Left ventricle myocardium inferior (tissue), 1 donor: ENCODE data around the gene COMMD7. TPM values are rescaled to one million over a fixed set of nuclear protein-coding genes. Genes with fewer than 3 reads are reported as not detected.

Experiments
- DNase-seq: peaks from one replicate; pipeline ENCODE4 v3.0.0-alpha.2; 2020
- H3K27ac ChIP-seq: fragments of 200-600 bp; replicated peaks from 2 replicates; pipeline ENCODE4 v1.8.0; 2021
- H3K27me3 ChIP-seq: fragments of 200-600 bp; 2 replicates; pipeline ENCODE4 v1.8.0; 2021; ENCODE audit warnings: low read depth
- H3K36me3 ChIP-seq: fragments of 200-600 bp; 2 replicates; pipeline ENCODE4 v1.8.0; 2021
- H3K4me1 ChIP-seq: fragments of 200-600 bp; 2 replicates; pipeline ENCODE4 v1.8.0; 2021
- H3K4me3 ChIP-seq: fragments of 200-600 bp; 2 replicates; pipeline ENCODE4 v1.8.0; 2021; ENCODE audit warnings: mild to moderate bottlenecking, moderate library complexity
- H3K9me3 ChIP-seq: fragments of 200-600 bp; replicated peaks from 2 replicates; pipeline ENCODE4 v1.8.0; 2021
- intact Hi-C: fragments of 100-400 bp; cut with micrococcal nuclease; formaldehyde crosslinking; loops from one replicate; pipeline ENCODE4 v1.11.0; 2022
- total RNA-seq: library from RNA; stranded (reverse); fragmentation: NEBNext Ultra II Directional; extraction: Animal tissue kit (Norgen Biotek cat#: 25700); gene quantifications from one replicate; pipeline ENCODE4 v1.2.1, GENCODE V29; 2021
- TF ChIP-seq, protein P1 (sequence below): fragments of 200-600 bp; IDR thresholded peaks from 2 replicates; pipeline ENCODE4 v1.8.0; 2021; ENCODE audit warnings: antibody characterized with exemption, mild to moderate bottlenecking, borderline replicate concordance
- donor health status: DM: no; HTN: yes; CAD: no; lungs with severe emphysema.

COMMD7 gene
- total RNA-seq, 1 donor from 2014 or later: 47.2 TPM

DNA sequence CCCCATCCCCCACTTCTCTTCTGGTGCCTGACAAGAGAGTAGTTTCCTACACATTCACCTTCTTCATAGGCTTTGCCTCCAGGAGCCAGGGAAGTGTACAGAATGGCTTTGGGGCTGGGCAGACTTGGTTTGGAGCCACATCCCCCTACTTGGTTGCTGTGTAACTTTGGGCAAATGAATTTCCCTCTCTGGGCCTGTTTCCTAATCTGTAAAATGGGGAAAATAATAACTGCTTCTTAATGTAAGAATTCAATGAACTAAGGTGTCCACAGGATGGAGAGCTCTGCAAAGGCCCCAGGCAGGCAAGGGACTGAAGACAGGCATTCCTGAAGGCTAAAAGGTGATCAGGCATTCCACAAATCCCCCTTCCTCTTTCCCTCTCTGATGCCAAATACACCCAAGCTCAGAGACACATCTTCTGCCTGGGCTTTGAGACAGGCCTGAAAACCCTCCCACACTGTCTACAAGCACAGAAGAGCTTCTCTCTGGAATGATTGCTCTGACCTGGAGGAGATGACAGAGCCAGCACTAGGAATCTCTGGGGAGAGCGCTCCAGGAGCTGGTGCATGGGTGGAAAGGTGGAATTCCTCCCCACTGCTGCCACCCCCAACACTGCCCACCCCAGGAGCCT lies 62.6 kb downstream of the COMMD7 start:
- intact Hi-C loops: no loop called here
- Histone ChIP-seq H3K27me3 (no peaks in the 10 kb centered on the region), H3K36me3 (no peaks in the 10 kb centered on the region), H3K9me3 (no peaks in the 10 kb centered on the region), H3K4me1 (no peaks in the 10 kb centered on the region), H3K27ac (no peak overlapping the region), H3K4me3 (no peak overlapping the region)
- DNase-seq: no peak
- TF ChIP-seq, protein P1, sequence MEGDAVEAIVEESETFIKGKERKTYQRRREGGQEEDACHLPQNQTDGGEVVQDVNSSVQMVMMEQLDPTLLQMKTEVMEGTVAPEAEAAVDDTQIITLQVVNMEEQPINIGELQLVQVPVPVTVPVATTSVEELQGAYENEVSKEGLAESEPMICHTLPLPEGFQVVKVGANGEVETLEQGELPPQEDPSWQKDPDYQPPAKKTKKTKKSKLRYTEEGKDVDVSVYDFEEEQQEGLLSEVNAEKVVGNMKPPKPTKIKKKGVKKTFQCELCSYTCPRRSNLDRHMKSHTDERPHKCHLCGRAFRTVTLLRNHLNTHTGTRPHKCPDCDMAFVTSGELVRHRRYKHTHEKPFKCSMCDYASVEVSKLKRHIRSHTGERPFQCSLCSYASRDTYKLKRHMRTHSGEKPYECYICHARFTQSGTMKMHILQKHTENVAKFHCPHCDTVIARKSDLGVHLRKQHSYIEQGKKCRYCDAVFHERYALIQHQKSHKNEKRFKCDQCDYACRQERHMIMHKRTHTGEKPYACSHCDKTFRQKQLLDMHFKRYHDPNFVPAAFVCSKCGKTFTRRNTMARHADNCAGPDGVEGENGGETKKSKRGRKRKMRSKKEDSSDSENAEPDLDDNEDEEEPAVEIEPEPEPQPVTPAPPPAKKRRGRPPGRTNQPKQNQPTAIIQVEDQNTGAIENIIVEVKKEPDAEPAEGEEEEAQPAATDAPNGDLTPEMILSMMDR: no peak

DNA sequence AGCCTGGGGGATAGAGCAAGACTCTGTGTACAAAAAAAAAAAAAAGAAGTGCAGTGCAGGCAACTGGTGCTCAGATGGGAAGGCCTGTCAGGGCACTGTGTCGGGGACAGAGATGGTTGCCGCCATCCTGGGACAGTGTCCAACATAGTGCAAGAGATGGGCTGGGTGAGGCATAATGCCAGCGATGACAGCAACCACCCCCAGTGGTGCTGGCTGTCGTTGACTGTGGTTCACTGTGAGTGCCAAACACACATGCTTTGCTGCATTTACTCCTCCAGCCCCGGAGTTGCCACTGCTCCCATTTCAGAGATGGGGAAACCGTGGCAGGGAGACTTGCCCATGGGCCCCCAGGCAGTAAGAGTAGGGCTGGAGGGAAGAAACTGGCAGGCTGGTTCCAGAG lies 64.3 kb downstream of the COMMD7 start:
- no peak overlapping the region for H3K27ac ChIP-seq
- no peaks in the 10 kb centered on the region for H3K9me3 ChIP-seq
- intact Hi-C loops: no loop called here
- H3K4me3 ChIP-seq: no peak overlapping the region
- TF ChIP-seq, protein P1: no peak
- no peaks in the 10 kb centered on the region for H3K4me1 ChIP-seq
- no peaks in the 10 kb centered on the region for H3K36me3 ChIP-seq
- no peaks in the 10 kb centered on the region for H3K27me3 ChIP-seq
- DNase-seq: peak; percentile 56

DNA sequence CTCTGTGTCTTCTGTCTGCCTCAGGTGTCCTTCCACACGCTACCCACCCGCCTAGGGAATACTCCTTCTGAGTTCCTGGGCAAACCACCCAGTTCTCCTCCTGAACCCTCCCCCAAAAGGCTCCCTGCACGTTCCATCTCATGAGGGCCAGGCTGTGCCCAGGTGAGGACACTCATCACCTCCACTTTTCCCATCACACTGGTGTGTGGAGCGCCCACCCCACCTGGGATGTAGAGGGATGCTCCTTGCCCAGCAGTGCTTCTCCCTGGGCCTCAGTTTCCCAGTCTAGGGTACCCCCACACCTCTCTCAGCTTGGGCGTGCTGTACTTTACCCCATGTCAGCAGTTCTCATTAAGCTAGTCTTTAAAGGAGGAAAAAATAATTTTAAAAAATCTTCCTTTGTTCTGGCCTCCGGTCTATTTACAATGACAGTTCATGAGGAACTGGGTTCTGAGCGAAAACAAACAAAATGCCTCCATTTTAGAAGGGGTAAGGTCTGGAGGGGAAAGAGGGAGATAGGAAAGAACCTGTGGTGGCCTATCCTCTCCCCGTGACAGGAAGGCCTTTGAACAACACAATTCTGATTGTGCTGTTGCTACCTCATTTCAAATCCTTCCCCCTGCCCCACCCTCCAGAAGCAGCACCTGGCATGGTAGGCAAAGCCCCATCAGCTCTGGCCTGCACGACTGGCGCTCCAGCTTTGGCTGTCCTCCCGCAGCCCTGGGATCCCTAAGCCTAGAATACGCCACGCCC lies 67.9 kb downstream of the COMMD7 start:
- H3K27ac ChIP-seq: no peak overlapping the region
- no peak overlapping the region for H3K4me3 ChIP-seq
- H3K9me3 ChIP-seq: no peaks in the 10 kb centered on the region
- no peak for DNase-seq
- TF ChIP-seq, protein P1: no peak
- no peaks in the 10 kb centered on the region for H3K27me3 ChIP-seq
- H3K4me1 ChIP-seq: no peaks in the 10 kb centered on the region
- H3K36me3 ChIP-seq: no peaks in the 10 kb centered on the region
- intact Hi-C loops: no loop called here

DNA sequence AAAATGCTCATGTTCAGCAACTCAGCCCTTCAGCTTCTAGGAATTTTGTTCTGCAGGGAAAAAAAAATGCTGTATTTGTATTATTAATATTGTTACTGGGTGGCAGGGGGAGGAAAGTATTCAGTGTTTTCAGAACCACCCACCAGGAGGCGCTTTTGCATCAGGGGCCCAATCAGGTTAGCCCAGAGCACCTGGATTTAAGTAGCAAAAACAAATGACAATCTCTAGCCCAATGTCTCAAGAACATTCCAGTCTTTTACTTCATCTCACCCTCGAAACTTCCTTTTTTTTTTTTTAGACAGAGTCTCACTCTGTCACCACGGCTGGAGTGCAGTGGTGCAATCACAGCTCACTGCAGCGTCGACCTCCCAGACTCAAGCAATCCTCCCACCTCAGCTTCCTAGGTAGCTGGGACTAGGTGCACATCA lies 68.9 kb downstream of the COMMD7 start:
- DNase-seq: no peak
- Histone ChIP-seq H3K27me3 (no peaks in the 10 kb centered on the region), H3K4me3 (no peak overlapping the region), H3K27ac (no peak overlapping the region), H3K9me3 (no peaks in the 10 kb centered on the region), H3K4me1 (no peaks in the 10 kb centered on the region), H3K36me3 (no peaks in the 10 kb centered on the region)
- intact Hi-C loops: loop anchor here (5.0 kb wide), 1 partner anchor 103 kb away; no protein-coding TSS in a partner anchor
- TF ChIP-seq, protein P1: peak; percentile 73

DNA sequence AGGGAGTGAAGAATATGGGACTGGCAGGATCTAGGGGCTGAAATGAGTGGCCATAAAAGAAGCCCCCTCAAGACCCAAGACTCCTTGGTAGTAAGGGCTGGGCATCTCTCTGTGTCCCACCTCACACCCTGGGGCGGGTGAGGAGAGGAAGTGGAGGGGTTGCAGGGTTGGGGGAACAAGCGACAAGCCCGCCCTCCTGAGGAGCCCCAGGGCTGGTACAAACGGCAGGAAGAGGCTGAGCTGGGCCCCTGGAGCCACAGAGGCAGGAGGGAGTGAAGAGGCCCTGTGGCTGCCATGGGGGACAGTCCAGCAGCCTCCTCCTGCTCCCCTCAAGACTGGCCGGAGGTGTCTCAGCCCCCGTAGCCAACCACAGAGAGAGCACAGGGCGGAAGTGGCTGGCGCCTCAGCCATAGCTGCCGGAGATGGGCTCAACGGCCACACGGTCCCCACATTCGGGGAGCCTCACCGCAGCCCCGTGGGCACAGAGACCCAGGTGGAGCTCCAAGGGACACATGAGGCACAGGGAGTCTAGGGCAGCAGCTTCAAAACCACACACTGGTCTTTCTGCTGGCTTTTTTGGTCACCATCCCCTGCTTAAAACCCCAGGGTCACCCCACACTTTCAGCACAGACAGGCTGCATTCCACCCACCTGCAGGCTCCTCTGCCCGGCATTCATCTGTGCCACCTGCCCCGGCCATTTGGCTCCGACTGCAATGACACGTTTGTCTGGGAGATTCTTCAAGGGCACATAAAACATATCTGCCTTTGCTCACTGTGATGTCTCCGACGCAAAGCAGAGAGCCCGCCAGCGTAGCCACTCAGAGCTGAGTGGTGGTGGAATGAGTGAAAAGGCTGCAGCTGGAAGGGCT lies 70.0 kb downstream of the COMMD7 start:
- no peak for DNase-seq
- Histone ChIP-seq H3K27me3 (no peaks in the 10 kb centered on the region), H3K9me3 (no peaks in the 10 kb centered on the region), H3K4me1 (no peaks in the 10 kb centered on the region), H3K36me3 (no peaks in the 10 kb centered on the region), H3K4me3 (no peak overlapping the region), H3K27ac (no peak overlapping the region)
- TF ChIP-seq, protein P1: no peak
- intact Hi-C loops: loop anchor here (5.0 kb wide), 1 partner anchor 104 kb away; no protein-coding TSS in a partner anchor
